ENCODE results near the gene IFT122.

Gene IFT122

GRCh38 chr3:129425213-129425612 is 14.8 kb upstream of the IFT122 start:
- no peak for TF ChIP-seq CTCF (conservative IDR thresholded peaks at IDR 0.05)
- no peak overlapping the region for H3K27ac ChIP-seq

- H3K27ac ChIP-seq = no peak overlapping the region
These were observed 14.4 kb upstream of the IFT122 start for GRCh38 chr3:129425619-129426018.

DNA sequence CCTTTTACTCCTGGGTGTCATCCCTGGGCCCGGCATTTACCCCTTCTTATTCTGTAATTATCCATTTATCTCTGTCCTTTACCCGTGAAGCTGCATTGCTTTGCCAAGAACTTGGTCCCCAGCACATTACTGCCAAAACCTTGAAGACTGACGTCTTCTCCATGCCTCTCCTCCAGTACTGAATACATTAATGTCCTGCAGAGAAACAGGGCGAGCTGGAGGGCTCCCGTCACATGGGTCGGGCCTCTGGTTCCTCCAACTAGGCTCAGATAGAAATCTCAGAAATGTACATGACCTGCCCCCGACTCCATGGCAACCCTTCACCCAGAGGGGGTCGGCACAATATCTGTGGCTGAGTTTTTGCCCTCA is 12.0 kb upstream of the IFT122 start:
- no peak overlapping the region; the same call in 1 of the 2 replicates for H3K27ac ChIP-seq
- no peak for TF ChIP-seq CTCF (conservative IDR thresholded peaks at IDR 0.05)

More at GRCh38 chr3:129425619-129426018, 14.4 kb upstream of the IFT122 start:
- TF ChIP-seq CTCF (conservative IDR thresholded peaks at IDR 0.05) = no peak

GRCh38 chr3:129428376-129429079 is 11.5 kb upstream of the IFT122 start, which contains the start of gene EFCAB12:
EFCAB12 (minus strand) TSS chr3:129428636; CDS start chr3:129428488, 148 bp downstream.
- no peak for TF ChIP-seq CTCF (conservative IDR thresholded peaks at IDR 0.05)
- peak within 1 kb of the TSS; percentile 65 for H3K27ac ChIP-seq

DNA sequence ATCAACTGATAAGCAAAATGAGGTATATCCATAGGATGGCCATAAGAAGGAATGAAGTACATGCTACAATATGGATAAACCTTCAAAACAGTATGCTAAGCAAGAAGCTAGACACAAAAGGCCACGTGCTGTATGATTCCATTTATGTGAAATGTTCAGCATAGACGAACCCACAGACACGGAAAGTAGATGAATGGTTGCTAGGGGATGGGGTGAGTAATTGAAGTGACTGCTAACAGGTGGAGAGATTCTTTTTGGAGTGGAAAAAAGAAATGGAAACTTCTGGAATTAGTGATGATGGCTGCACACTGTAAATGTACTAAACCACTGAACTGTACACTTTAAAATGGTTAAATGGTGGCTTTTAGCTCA is 11.0 kb upstream of the IFT122 start:
- no peak for TF ChIP-seq CTCF (conservative IDR thresholded peaks at IDR 0.05)
- H3K27ac ChIP-seq = peak overlapping the region; percentile 65

GRCh38 chr3:129429602-129430001 is 10.4 kb upstream of the IFT122 start:
- H3K27ac ChIP-seq = no peak overlapping the region; the same call in 1 of the 2 replicates

DNA sequence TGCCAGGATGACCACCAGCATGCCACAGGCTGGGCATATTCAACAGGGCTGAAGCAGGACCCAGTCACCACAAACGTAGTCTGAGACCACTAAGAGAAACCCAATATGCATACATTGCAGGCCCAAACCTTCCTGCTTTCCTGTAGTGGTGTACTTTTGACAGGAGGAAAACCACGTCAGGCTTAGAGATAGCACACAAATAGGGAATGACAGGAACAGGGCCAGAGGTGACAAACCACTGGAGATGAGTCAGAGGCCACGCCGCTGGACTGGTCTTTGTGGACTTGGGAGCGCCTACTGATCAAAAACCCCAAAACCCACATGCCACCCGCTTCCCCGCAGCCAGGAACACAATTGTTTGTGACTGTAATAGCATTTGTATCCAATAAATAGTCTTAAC is 8.0 kb upstream of the IFT122 start:
- no peak for TF ChIP-seq CTCF (conservative IDR thresholded peaks at IDR 0.05)

More at GRCh38 chr3:129429602-129430001, 10.4 kb upstream of the IFT122 start:
- no peak for TF ChIP-seq CTCF (conservative IDR thresholded peaks at IDR 0.05)

More for the DNA sequence above, 8.0 kb upstream of the IFT122 start:
- no peak overlapping the region for H3K27ac ChIP-seq

All from VCaP (cell line).